ENCODE measurements around the gene NUPR2. TPM values are rescaled to one million over a fixed set of nuclear protein-coding genes. Genes with fewer than 3 reads are reported as not detected.

Gene NUPR2
- total RNA-seq: not detected in 2 replicates

GRCh38 chr7:56115852-56116538, at the start of gene NUPR2:
TSS of gene NUPR2 (minus strand) at chr7:56116417. CDS start at chr7:56116314, 103 bp downstream.

GRCh38 chr7:56106108-56107073, 9.8 kb downstream of the NUPR2 start, which contains the start of gene CHCHD2:
TSS of gene CHCHD2 (minus strand) at chr7:56106476. CDS start at chr7:56106413, 63 bp downstream.

GRCh38 chr7:56092789-56093531, 23.3 kb downstream of the NUPR2 start, which contains the start of gene PHKG1:
TSS of gene PHKG1 (minus strand) at chr7:56092952. CDS start at chr7:56088941, 4,011 bp downstream.

Other genes starting within 250 kb of the NUPR2 start
- gene ZNF713, start 229.0 kb downstream of the NUPR2 start, total RNA-seq: 0.78 and 6.5 TPM in 2 replicates
- 11.4 and 14.5 TPM in 2 replicates for gene MRPS17, start 164.5 kb downstream of the NUPR2 start, total RNA-seq
- gene NIPSNAP2, start 151.8 kb downstream of the NUPR2 start, total RNA-seq: 50.3 and 77.5 TPM in 2 replicates
- gene PSPH, start 65.0 kb downstream of the NUPR2 start, total RNA-seq: 39.7 and 83.4 TPM in 2 replicates
- gene CCT6A, start 64.7 kb downstream of the NUPR2 start, total RNA-seq: 120 and 164 TPM in 2 replicates
- 129 and 198 TPM in 2 replicates for gene SUMF2, start 52.1 kb downstream of the NUPR2 start, total RNA-seq
- gene PHKG1, start 23.5 kb downstream of the NUPR2 start, total RNA-seq: 0.08 TPM in 1 of 2 replicates, not detected in the other
- gene CHCHD2, start 9.9 kb downstream of the NUPR2 start, total RNA-seq: 365 and 701 TPM in 2 replicates